Thyroid gland (tissue), 4 donors: ENCODE results near the gene IER3. TPM values are rescaled to one million over a fixed set of nuclear protein-coding genes. Genes with fewer than 3 reads are reported as not detected.
A peak's percentile ranks its signal among the peaks of the same experiment; 100 is the strongest.

Experiments
- DNase-seq, 2 donors: peaks; one replicate each; pipeline ENCODE4 v3.0.0-alpha.2; 2019
- H3K27ac ChIP-seq, 3 donors: fragments of 200-600 bp; sonication (generic); 1 replicate in 2 of 3; 2 replicates in 1 of 3; pipeline ENCODE4 v1.5.1; 2016 to 2019; ENCODE audit warnings: mild to moderate bottlenecking in 1 of 3, moderate library complexity in 1 of 3
- H3K27me3 ChIP-seq: fragments of 200-600 bp; sonication (generic); one replicate; pipeline ENCODE4 v1.5.1; 2019
- H3K36me3 ChIP-seq, 2 donors: fragments of 200-600 bp; sonication (generic); one replicate each; pipeline ENCODE4 v1.5.1; 2016 to 2019
- H3K4me1 ChIP-seq, 2 donors: fragments of 200-600 bp; sonication (generic); one replicate each; pipeline ENCODE4 v1.5.1; 2017 to 2019
- H3K4me3 ChIP-seq, 3 donors: fragments of 200-600 bp; sonication (generic); replicated peaks in 1 of 3; 1 replicate in 2 of 3; 2 replicates in 1 of 3; pipeline ENCODE4 v1.5.1; 2016; ENCODE audit warnings: mild to moderate bottlenecking in 1 of 3
- H3K9me3 ChIP-seq: fragments of 200-600 bp; sonication (generic); one replicate; pipeline ENCODE4 v1.5.1; 2017
- CTCF ChIP-seq, 6 experiments: fragments of 200-600 bp in 3 of 6; fragments of 450-650 bp in 3 of 6; sonication (generic) in 3 of 6; IDR thresholded peaks; one replicate each; pipeline ENCODE4 v1.5.1; 2016 to 2019; ENCODE audit warnings: antibody characterized with exemption in 6 of 6, mild to moderate bottlenecking in 2 of 6, inconsistent platforms in 1 of 6, moderate library complexity in 1 of 6
- POLR2A ChIP-seq, 2 donors: fragments of 450-650 bp; IDR thresholded peaks; one replicate each; pipeline ENCODE4 v1.6.1; 2017; ENCODE audit warnings: antibody characterized with exemption in 2 of 2, mild to moderate bottlenecking in 2 of 2, moderate library complexity in 1 of 2
- WGBS, 2 donors: methylation state at CpG; one replicate each; pipeline ENCODE4 v1.1.5; 2017; 5-methylcytosine and 5-hydroxymethylcytosine counted together
- intact Hi-C: fragments of 100-400 bp; cut with DNase I; formaldehyde crosslinking; loops from one replicate; pipeline ENCODE4 v1.15.1; 2023
- total RNA-seq, 4 donors: library from RNA; depleted of rRNA; stranded (reverse); fragments of >200 nt; gene quantifications; one replicate each; pipeline ENCODE4 v1.2.3, GENCODE V29; 2016

The IER3 gene
- total RNA-seq, 4 donors from 2014 or later: 9.3 to 19.1 (median 13.6) TPM

GRCh38 chr6:30775104-30775503, 30.8 kb upstream of the IER3 start:
- H3K4me3 ChIP-seq: no peak overlapping the region
- no peak for DNase-seq
- intact Hi-C loops: no loop called here
- TF ChIP-seq POLR2A (IDR thresholded peaks at IDR 0.05) (no peak), CTCF (IDR thresholded peaks at IDR 0.05) (no peak)
- no peaks in the 10 kb centered on the region for H3K36me3 ChIP-seq
- H3K27me3 ChIP-seq: no peaks in the 10 kb centered on the region
- H3K9me3 ChIP-seq: no peaks in the 10 kb centered on the region
- H3K27ac ChIP-seq: no peak overlapping the region
- H3K4me1 ChIP-seq: peaks cover 13 to 20% of the 10 kb centered on the region in 2 donors
- 86 to 96% methylated on average over 2 of the region's 2 CpGs for WGBS, 2 donors

GRCh38 chr6:30774701-30775100, 30.4 kb upstream of the IER3 start:
- no peaks in the 10 kb centered on the region for H3K36me3 ChIP-seq
- no peaks in the 10 kb centered on the region for H3K9me3 ChIP-seq
- no peak overlapping the region for H3K4me3 ChIP-seq
- intact Hi-C loops: no loop called here
- H3K4me1 ChIP-seq: peaks cover 8 to 18% of the 10 kb centered on the region in 2 donors
- no peak for TF ChIP-seq CTCF (IDR thresholded peaks at IDR 0.05)
- TF ChIP-seq POLR2A (IDR thresholded peaks at IDR 0.05): no peak
- 92 to 95% methylated on average over 8 of the region's 8 CpGs for WGBS, 2 donors
- H3K27ac ChIP-seq: no peak overlapping the region
- no peaks in the 10 kb centered on the region for H3K27me3 ChIP-seq
- DNase-seq: no peak

GRCh38 chr6:30770592-30770991, 26.2 kb upstream of the IER3 start:
- 89 to 94% methylated on average over 3 of the region's 3 CpGs for WGBS, 2 donors
- Histone ChIP-seq H3K27ac (no peak overlapping the region), H3K36me3 (no peaks in the 10 kb centered on the region), H3K4me1 (peaks cover 13 to 40% of the 10 kb centered on the region in 2 donors), H3K9me3 (no peaks in the 10 kb centered on the region), H3K4me3 (no peak overlapping the region), H3K27me3 (no peaks in the 10 kb centered on the region)
- no peak for TF ChIP-seq CTCF (IDR thresholded peaks at IDR 0.05)
- no peak for TF ChIP-seq POLR2A (IDR thresholded peaks at IDR 0.05)
- intact Hi-C loops: no loop called here
- DNase-seq: no peak

GRCh38 chr6:30769853-30770524, 25.6 kb upstream of the IER3 start:
- H3K36me3 ChIP-seq: no peaks in the 10 kb centered on the region
- TF ChIP-seq CTCF (IDR thresholded peaks at IDR 0.05) (no peak), POLR2A (IDR thresholded peaks at IDR 0.05) (no peak)
- H3K27me3 ChIP-seq: no peaks in the 10 kb centered on the region
- intact Hi-C loops: no loop called here
- H3K4me3 ChIP-seq: no peak overlapping the region
- no peaks in the 10 kb centered on the region for H3K9me3 ChIP-seq
- WGBS, 2 donors: 89 to 94% methylated on average over 5 of the region's 5 CpGs
- H3K4me1 ChIP-seq: peaks cover 13 to 44% of the 10 kb centered on the region in 2 donors
- DNase-seq: no peak
- no peak overlapping the region for H3K27ac ChIP-seq

- peak in 1 of 2 donors; percentile 24 for DNase-seq
- H3K4me3 ChIP-seq: no peak overlapping the region
- H3K9me3 ChIP-seq: no peaks in the 10 kb centered on the region
- peak overlapping the region in 1 of 3 donors; percentile 54 for H3K27ac ChIP-seq
- 65 to 70% methylated on average over 16 of the region's 16 CpGs for WGBS, 2 donors
- peaks cover 13 to 51% of the 10 kb centered on the region in 2 donors for H3K4me1 ChIP-seq
- no peaks in the 10 kb centered on the region for H3K27me3 ChIP-seq
- intact Hi-C loops: no loop called here
- H3K36me3 ChIP-seq: no peaks in the 10 kb centered on the region
- TF ChIP-seq CTCF (IDR thresholded peaks at IDR 0.05): no peak
- TF ChIP-seq POLR2A (IDR thresholded peaks at IDR 0.05): no peak
These were observed 24.9 kb upstream of the IER3 start for GRCh38 chr6:30769088-30769852.
